GM19324 (cell line): ENCODE data around the gene ASMTL.
"Not testable (repeated sequence)": the region's sequence is repeated elsewhere in the genome, so short reads cannot be mapped to it uniquely, and the experiment has no call there.

Experiments used
- ATAC-seq: cut with Tn5 transposase; IDR thresholded peaks from one replicate; pipeline ENCODE4 v1.9.1; 2021; ENCODE audit warnings: mild to moderate bottlenecking, moderate library complexity; ENCODE audit not compliant: unreplicated experiment, low FRiP score

Gene ASMTL

GRCh38 chrX:1452516-1453394, at the start of gene ASMTL:
Gene ASMTL (minus strand): TSS chrX:1452909. CDS start chrX:1452840, 69 bp downstream.
- ATAC-seq = peak; percentile 85

- ATAC-seq = peak; percentile 46
Observed at GRCh38 chrX:1502241-1502640, 49.5 kb upstream of the ASMTL start.

GRCh38 chrX:1500701-1501624, 48.3 kb upstream of the ASMTL start:
- ATAC-seq = peak; percentile 73

- no peak for ATAC-seq
Observed at GRCh38 chrX:1496076-1496475, 43.4 kb upstream of the ASMTL start.

GRCh38 chrX:1493877-1494510, 41.3 kb upstream of the ASMTL start:
- peak; percentile 69 for ATAC-seq

- ATAC-seq = no peak
Observed at GRCh38 chrX:1493412-1493811, 40.7 kb upstream of the ASMTL start.

- peak; percentile 3 for ATAC-seq
Observed at GRCh38 chrX:1492421-1493012, 39.8 kb upstream of the ASMTL start.

- ATAC-seq = peak; percentile 57
Observed at GRCh38 chrX:1491851-1492349, 39.2 kb upstream of the ASMTL start.

- not testable (repeated sequence) for ATAC-seq
Observed at GRCh38 chrX:1491248-1491647, 38.5 kb upstream of the ASMTL start.

- not testable (repeated sequence) for ATAC-seq
Observed at GRCh38 chrX:1490723-1491122, 38.0 kb upstream of the ASMTL start.

- not testable (repeated sequence) for ATAC-seq
Observed at GRCh38 chrX:1489354-1489753, 36.6 kb upstream of the ASMTL start.

- ATAC-seq = no peak
Observed at GRCh38 chrX:1488745-1489144, 36.0 kb upstream of the ASMTL start.

GRCh38 chrX:1488141-1488540, 35.4 kb upstream of the ASMTL start:
- ATAC-seq = no peak

- no peak for ATAC-seq
Observed at GRCh38 chrX:1487401-1487800, 34.7 kb upstream of the ASMTL start.

GRCh38 chrX:1486749-1487361, 34.1 kb upstream of the ASMTL start:
- no peak for ATAC-seq

- ATAC-seq = no peak
Observed at GRCh38 chrX:1486177-1486576, 33.5 kb upstream of the ASMTL start.

GRCh38 chrX:1485033-1485432, 32.3 kb upstream of the ASMTL start:
- ATAC-seq = no peak

GRCh38 chrX:1484638-1485019, 31.9 kb upstream of the ASMTL start:
- ATAC-seq = no peak

GRCh38 chrX:1483843-1484637, 31.3 kb upstream of the ASMTL start:
- ATAC-seq = peak; percentile 30
